Endothelial cell of hepatic sinusoid (primary cell): ENCODE results near the gene ARID5B.
"Not testable (repeated sequence)": the region's sequence is repeated elsewhere in the genome, so short reads cannot be mapped to it uniquely, and the experiment has no call there.

Experiments
- in situ Hi-C: cut with HindIII; loops from 2 replicates; pipeline ENCODE4 v1.10.0; 2017; ENCODE audit warnings: low sequenced_read_pairs

The ARID5B gene

GRCh38 chr10:61961278-61961677 lies 59.8 kb downstream of the ARID5B start:
- in situ Hi-C loops = no loop called here

DNA sequence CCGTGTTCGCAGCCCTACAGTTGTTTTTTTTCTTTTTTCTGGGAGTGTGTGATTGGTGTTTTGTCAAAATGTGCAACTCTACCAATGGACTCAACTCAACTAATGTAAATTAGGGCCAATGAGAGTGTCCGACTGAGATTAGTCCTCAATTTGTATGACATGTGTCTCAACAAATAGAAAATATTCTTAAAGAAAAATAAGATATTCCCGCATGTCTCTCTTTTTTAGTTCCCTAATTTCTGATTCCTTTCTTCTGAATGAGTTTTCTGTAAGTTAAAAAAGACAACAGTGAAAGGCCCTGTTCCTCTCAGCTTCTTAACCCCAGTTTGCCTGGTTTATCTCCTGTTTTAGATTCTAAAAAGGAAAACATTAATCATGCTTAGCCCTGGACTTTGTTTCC lies 61.5 kb downstream of the ARID5B start:
- in situ Hi-C loops = no loop called here

GRCh38 chr10:61963669-61964058 lies 62.2 kb downstream of the ARID5B start:
- in situ Hi-C loops = no loop called here

DNA sequence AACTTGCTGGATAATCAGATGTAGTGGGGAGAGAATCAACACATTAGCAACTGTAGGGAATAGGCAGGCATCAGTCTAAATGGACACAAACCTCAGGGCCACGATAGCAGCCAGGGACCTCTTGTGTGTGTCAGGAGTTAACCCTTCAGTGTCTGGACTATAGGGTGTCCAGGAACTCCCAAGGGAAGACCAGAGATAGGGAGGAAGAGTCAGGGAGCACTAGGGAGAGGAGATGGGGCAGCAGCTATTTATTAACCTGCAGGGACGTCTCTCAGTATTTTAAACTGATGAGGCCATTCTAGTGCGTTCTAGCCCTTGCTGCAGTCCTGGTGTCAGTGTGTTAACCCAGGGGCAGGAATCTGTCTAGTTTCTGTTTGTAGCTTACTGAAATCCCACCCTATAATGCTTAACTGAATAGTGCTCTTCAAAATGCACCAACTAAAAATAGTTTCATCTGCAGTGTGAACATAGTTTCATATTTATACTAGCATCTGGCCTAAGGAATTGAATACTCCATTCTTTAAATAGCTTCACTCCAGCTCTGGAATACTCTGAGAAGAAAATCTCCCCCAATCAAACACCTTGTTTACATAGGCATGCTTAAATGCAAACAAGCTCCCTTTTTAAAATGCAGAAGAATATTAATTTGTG lies 62.7 kb downstream of the ARID5B start:
- in situ Hi-C loops = no loop called here

DNA sequence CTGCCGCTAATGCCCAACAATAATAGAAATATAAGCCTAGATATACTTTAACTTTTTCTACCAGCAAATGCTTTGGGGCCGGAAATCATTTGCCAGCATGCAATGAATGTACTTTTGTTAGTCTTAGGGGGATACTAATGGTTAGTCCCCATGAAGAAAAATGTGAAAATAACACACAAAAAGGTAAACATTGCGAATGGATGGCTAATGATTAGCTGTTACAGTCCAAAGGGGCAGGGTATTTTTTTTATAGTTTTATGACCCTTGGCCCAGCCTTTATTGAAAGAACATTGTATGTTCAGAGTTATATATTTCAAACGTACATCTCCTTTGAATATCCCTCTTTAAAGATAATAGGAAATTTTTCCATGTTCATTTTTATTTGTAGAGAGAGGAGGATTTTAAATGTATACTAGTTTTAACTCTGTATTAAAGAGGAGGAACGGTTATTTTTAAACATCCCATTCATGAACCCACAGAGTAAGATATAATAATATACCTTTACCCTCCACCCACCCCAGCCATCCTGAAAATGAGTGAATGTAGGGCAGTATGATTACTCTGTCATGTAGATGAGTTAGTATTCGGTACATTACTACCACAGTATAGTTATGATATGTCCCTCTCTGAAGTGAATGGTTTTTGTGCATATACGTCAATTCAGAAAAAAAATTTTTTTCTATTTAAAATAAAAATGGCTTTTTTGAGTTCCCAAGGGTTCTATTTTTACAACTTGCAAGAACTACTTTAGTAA lies 63.6 kb downstream of the ARID5B start:
- in situ Hi-C loops = no loop called here

- in situ Hi-C loops = no loop called here
These were observed 64.3 kb downstream of the ARID5B start for GRCh38 chr10:61965703-61966395.

GRCh38 chr10:61967298-61967697 lies 65.8 kb downstream of the ARID5B start:
- in situ Hi-C loops = no loop called here

GRCh38 chr10:61970182-61971002 lies 68.9 kb downstream of the ARID5B start:
- in situ Hi-C loops = no loop called here

GRCh38 chr10:61971003-61971325 lies 69.5 kb downstream of the ARID5B start:
- in situ Hi-C loops = no loop called here

DNA sequence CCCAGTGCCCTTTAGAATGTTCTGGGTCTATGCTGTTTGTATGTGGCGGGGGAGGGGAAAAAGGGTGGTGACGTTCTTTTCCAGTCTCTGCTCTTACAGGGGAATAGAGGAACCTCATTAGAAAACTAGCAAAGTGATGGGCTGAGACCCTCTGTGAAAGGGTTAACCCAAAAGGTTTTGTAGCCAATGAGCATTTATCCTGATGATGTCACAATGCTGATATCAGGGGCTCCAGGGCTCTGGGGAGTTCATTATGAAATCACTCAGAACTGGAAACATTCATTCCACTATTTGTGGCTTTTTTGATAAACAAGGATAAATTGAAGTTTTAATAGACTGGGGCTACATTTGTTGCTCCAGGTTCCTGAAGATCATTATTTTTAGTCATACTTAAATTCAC lies 71.7 kb downstream of the ARID5B start:
- in situ Hi-C loops = no loop called here

DNA sequence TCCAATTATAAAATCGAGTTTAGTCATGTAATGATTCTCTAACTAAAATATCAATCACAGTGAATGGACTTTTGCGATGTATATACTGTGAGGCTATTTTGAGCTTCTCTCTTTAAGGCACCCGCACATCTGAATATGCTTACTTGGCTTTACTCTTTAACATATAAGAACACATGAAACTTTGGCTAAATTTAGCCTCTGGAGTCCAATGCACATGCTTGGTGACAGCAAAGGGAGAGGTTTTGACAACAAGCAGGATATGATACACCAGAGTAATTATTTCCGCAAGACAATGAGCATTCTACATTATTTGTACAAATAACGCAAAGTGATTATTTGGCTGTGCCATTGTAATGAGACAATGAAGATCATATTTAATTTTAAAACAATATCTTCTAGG lies 72.4 kb downstream of the ARID5B start:
- in situ Hi-C loops = no loop called here

GRCh38 chr10:61974601-61975390 lies 73.3 kb downstream of the ARID5B start:
- in situ Hi-C loops = no loop called here

GRCh38 chr10:61975391-61975932 lies 74.0 kb downstream of the ARID5B start:
- in situ Hi-C loops = no loop called here

- in situ Hi-C loops = not testable (repeated sequence)
These were observed 75.6 kb downstream of the ARID5B start for GRCh38 chr10:61976951-61977721.

- in situ Hi-C loops = no loop called here
These were observed 77.5 kb downstream of the ARID5B start for GRCh38 chr10:61978965-61979364.

GRCh38 chr10:61981460-61981859 lies 80.0 kb downstream of the ARID5B start:
- in situ Hi-C loops = no loop called here

DNA sequence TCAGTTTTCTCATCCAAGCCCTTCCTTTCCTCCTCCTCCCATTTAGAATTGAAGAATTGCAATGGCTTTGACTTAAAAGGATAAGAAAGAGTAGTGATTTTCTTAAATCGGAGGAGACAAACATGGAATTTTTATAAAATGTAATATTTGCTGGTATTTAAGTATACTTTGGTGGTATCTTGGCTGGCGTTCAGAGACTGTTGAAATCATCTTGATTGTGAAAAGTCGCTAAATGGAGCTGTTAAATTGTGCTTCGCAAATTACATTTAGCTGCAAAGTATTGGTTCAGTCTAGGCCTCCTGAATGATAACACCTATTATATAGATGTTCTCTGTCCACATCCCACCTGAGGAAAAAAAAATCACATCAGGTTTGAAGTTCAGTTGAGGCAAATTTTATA lies 81.8 kb downstream of the ARID5B start:
- in situ Hi-C loops = no loop called here

- in situ Hi-C loops = no loop called here
These were observed 83.4 kb downstream of the ARID5B start for GRCh38 chr10:61984803-61985418.

- in situ Hi-C loops = no loop called here
These were observed 84.2 kb downstream of the ARID5B start for GRCh38 chr10:61985715-61986114.
